ENCODE measurements around the gene APOL5. TPM values are rescaled to one million over a fixed set of nuclear protein-coding genes. Genes with fewer than 3 reads are reported as not detected.

The APOL5 gene
- total and polyA plus RNA-seq, 9 of the 15 experiments (the other 6 are each of a cell fraction or from before 2014, with no cell fraction given) = not detected

- DNase-seq (ENCODE audit: extremely low read depth in 1 of 4, low spot score in 3 of 4) (no peak), ATAC-seq (no peak), FAIRE-seq (no peak)
- Histone ChIP-seq H3K4me3 (no peak overlapping the region), H4K20me1 (replicated peaks; ENCODE audit: control insufficient read depth, insufficient read depth, low read length) (no peaks in the 10 kb centered on the region), H3K4me1 (replicated peaks in 1 of 2; ENCODE audit: control insufficient read depth in 2 of 2, insufficient read depth in 2 of 2, low read length in 2 of 2) (no peaks in the 10 kb centered on the region), H3K9me1 (ENCODE audit: control insufficient read depth, insufficient read depth, low read length) (no peaks in the 10 kb centered on the region), H3K4me2 (ENCODE audit: insufficient read depth, low read length) (no peak overlapping the region), H3K79me2 (ENCODE audit: control insufficient read depth, insufficient read depth, low read length) (no peaks in the 10 kb centered on the region), H3K9ac (ENCODE audit: insufficient read depth in 1 of 2, low read depth in 2 of 2, low read length in 2 of 2) (no peak overlapping the region), H3K36me3 (ENCODE audit: control insufficient read depth, insufficient read depth, low read length) (no peaks in the 10 kb centered on the region), H3K27me3 (ENCODE audit: control insufficient read depth in 2 of 2, insufficient read depth in 2 of 2, low read length in 2 of 2) (no peaks in the 10 kb centered on the region), H2AFZ (ENCODE audit: low read depth, low read length) (no peak overlapping the region), H3K9me3 (replicated peaks; ENCODE audit: control insufficient read depth, insufficient read depth, low read depth, low read length) (no peaks in the 10 kb centered on the region), H3K27ac (ENCODE audit: extremely low read depth, low read depth, low read length) (no peak overlapping the region)
- in situ Hi-C loops (cut with MboI) = no loop called here
- intact Hi-C loops (cut with micrococcal nuclease) = no loop called here
- ChIA-PET POLR2A (interaction anchor here (1.0 kb wide), 1 partner anchor 14 kb away, joined by 3 read pairs; no protein-coding TSS in a partner anchor), CTCF (ENCODE audit: low intra/inter-chr PET ratio) (no interaction called here)
- WGBS (ENCODE audit: insufficient coverage, low coverage, missing lambda C conversion rate) = 76% methylated on average over 9 of the region's 10 CpGs
- TF ChIP-seq NFE2L1 (tag; IDR thresholded peaks at IDR 0.05; ENCODE audit: borderline replicate concordance, low read depth) (no peak), ZNF316 (IDR thresholded peaks at IDR 0.05) (peak; percentile 70; the same call in 1 of the 2 replicates), RHOXF2B (CRISPR knock-in tag; conservative IDR thresholded peaks at IDR 0.05) (no peak), ARID1B (IDR thresholded peaks at IDR 0.05) (no peak), ZNF398 (CRISPR knock-in tag; IDR thresholded peaks at IDR 0.05) (no peak), RBM34 (IDR thresholded peaks at IDR 0.05; ENCODE audit: borderline replicate concordance, insufficient read depth, low read length) (no peak), ZNF280A (IDR thresholded peaks at IDR 0.05; ENCODE audit: low read depth, partially characterized antibody) (no peak), C11orf30 (IDR thresholded peaks at IDR 0.05; ENCODE audit: low read depth) (peak; percentile 71; the same call in 1 of the 2 replicates)
- no TSS peak for BruUV-seq (replicated peaks)
Measured at GRCh38 chr22:35766654-35767580, 49.2 kb downstream of the APOL5 start.
